Muscle of arm (tissue), 12 donors: ENCODE results near the gene ZBTB7B. TPM values are rescaled to one million over a fixed set of nuclear protein-coding genes. Genes with fewer than 3 reads are reported as not detected.
A peak's percentile ranks its signal among the peaks of the same experiment; 100 is the strongest.

ENCODE experiments used
- DNase-seq: peaks from one replicate; pipeline ENCODE4 v3.0.0-alpha.2; 2013
- polyA plus RNA-seq, 12 donors: library from polyadenylated mRNA; unstranded; fragments of 120-200 nt; gene quantifications; one replicate each; pipeline ENCODE4 v1.2.1, GENCODE V29; 2013; ENCODE audit not compliant: insufficient read length in 12 of 12

Gene ZBTB7B
- polyA plus RNA-seq, 12 donors: 3.9 to 32.4 (median 8.5) TPM; not detected in 1

GRCh38 chr1:155053531-155054105 lies 51.0 kb downstream of the ZBTB7B start:
- no peak for DNase-seq

- no peak for DNase-seq
Observed at GRCh38 chr1:155057104-155057503, 54.5 kb downstream of the ZBTB7B start.

DNA sequence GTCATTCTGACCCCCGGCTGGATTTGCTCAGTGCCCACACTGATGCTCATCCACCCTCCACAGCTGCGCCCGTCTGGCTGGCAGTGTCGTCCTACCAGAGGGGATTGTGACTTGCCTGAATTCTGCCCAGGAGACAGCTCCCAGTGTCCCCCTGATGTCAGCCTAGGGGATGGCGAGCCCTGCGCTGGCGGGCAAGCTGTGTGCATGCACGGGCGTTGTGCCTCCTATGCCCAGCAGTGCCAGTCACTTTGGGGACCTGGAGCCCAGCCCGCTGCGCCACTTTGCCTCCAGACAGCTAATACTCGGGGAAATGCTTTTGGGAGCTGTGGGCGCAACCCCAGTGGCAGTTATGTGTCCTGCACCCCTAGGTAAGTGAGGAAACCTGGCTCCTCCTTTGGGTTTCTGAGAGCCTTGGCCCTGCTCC lies 55.2 kb downstream of the ZBTB7B start:
- DNase-seq: no peak

- DNase-seq: no peak
Observed at GRCh38 chr1:155060736-155061135, 58.1 kb downstream of the ZBTB7B start.

- DNase-seq: peak; percentile 88
Observed at GRCh38 chr1:155061381-155062150, 59.0 kb downstream of the ZBTB7B start.

DNA sequence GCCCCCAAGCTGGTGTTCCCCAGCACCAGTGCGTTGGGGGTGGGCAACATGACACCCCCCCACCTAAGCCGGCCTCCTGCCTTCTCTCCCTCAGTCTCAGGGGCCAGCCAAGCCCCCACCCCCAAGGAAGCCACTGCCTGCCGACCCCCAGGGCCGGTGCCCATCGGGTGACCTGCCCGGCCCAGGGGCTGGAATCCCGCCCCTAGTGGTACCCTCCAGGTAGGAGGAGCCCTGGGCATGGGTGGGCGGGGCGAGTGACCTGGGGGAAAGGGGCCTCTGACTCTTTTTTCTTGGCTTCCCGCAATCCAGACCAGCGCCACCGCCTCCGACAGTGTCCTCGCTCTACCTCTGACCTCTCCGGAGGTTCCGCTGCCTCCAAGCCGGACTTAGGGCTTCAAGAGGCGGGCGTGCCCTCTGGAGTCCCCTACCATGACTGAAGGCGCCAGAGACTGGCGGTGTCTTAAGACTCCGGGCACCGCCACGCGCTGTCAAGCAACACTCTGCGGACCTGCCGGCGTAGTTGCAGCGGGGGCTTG lies 59.6 kb downstream of the ZBTB7B start:
- no peak for DNase-seq

GRCh38 chr1:155062702-155063411 lies 60.3 kb downstream of the ZBTB7B start:
- no peak for DNase-seq

GRCh38 chr1:155063550-155064110 lies 61.0 kb downstream of the ZBTB7B start, which contains the start of gene EFNA4:
EFNA4 (plus strand) TSS chr1:155063740; CDS start chr1:155063824, 84 bp downstream.
- DNase-seq: peak; percentile 92

- no peak for DNase-seq
Observed at GRCh38 chr1:155064111-155064831, 61.7 kb downstream of the ZBTB7B start.

- no peak for DNase-seq
Observed at GRCh38 chr1:155064832-155065429, 62.3 kb downstream of the ZBTB7B start.

GRCh38 chr1:155066777-155067176 lies 64.2 kb downstream of the ZBTB7B start:
- no peak for DNase-seq

Other genes starting within 250 kb of the ZBTB7B start
- gene KCNN3, start 132.5 kb upstream of the ZBTB7B start, polyA plus RNA-seq: 10 to 100 TPM in 5 of 12 donors, 1 to 10 TPM in 6, not detected in 1; 5.8 to 12.8 (median 9.5) TPM
- 10 to 100 TPM in 11 of 12 donors, not detected in 1; 20.1 to 28.8 (median 26.1) TPM for gene PMVK, start 66.1 kb upstream of the ZBTB7B start, polyA plus RNA-seq
- 100 to 1,000 TPM in 8 of 12 donors, 10 to 100 TPM in 3, not detected in 1; 74.1 to 186 (median 153) TPM for gene PBXIP1, start 46.7 kb upstream of the ZBTB7B start, polyA plus RNA-seq
- 10 to 100 TPM in 11 of 12 donors, not detected in 1; 21.7 to 39.5 (median 28.7) TPM for gene PYGO2, start 41.0 kb upstream of the ZBTB7B start, polyA plus RNA-seq
- gene SHC1, start 32.1 kb upstream of the ZBTB7B start, polyA plus RNA-seq: 100 to 1,000 TPM in 1 of 12 donors, 10 to 100 TPM in 10, not detected in 1; 66.6 to 136 (median 92.4) TPM
- 10 to 100 TPM in 11 of 12 donors, not detected in 1; 44.1 to 77.4 (median 65.4) TPM for gene CKS1B, start 28.1 kb upstream of the ZBTB7B start, polyA plus RNA-seq
- gene FLAD1, start 19.5 kb upstream of the ZBTB7B start, polyA plus RNA-seq: 10 to 100 TPM in 11 of 12 donors, not detected in 1; 13.1 to 23.6 (median 19.7) TPM
- gene LENEP, start 9.2 kb upstream of the ZBTB7B start, polyA plus RNA-seq: under 1 TPM in 1 of 12 donors, not detected in 11; 0.49 TPM
- 1 to 10 TPM in 3 of 12 donors, under 1 TPM in 7, not detected in 2; 0.34 to 1.6 (median 0.57) TPM for gene DCST2, start 31.0 kb downstream of the ZBTB7B start, polyA plus RNA-seq
- under 1 TPM in 8 of 12 donors, not detected in 4; 0.16 to 0.29 (median 0.24) TPM for gene DCST1, start 31.0 kb downstream of the ZBTB7B start, polyA plus RNA-seq
- gene ADAM15, start 48.5 kb downstream of the ZBTB7B start, polyA plus RNA-seq: 100 to 1,000 TPM in 1 of 12 donors, 10 to 100 TPM in 10, not detected in 1; 47.2 to 143 (median 56.3) TPM
- 10 to 100 TPM in 3 of 12 donors, 1 to 10 TPM in 8, not detected in 1; 4.7 to 12.1 (median 6.5) TPM for gene EFNA4, start 60.9 kb downstream of the ZBTB7B start, polyA plus RNA-seq
- 10 to 100 TPM in 1 of 12 donors, 1 to 10 TPM in 9, not detected in 2; 1.3 to 11.7 (median 2.1) TPM for gene EFNA3, start 76.0 kb downstream of the ZBTB7B start, polyA plus RNA-seq
- gene EFNA1, start 125.1 kb downstream of the ZBTB7B start, polyA plus RNA-seq: 10 to 100 TPM in 11 of 12 donors, not detected in 1; 19.3 to 35.9 (median 23.3) TPM
- 10 to 100 TPM in 11 of 12 donors, not detected in 1; 18.5 to 27.5 (median 23.4) TPM for gene SLC50A1, start 133.1 kb downstream of the ZBTB7B start, polyA plus RNA-seq
- gene DPM3, start 137.7 kb downstream of the ZBTB7B start, polyA plus RNA-seq: 10 to 100 TPM in 10 of 12 donors, not detected in 2; 13.2 to 24.3 (median 17.5) TPM
- 100 to 1,000 TPM in 5 of 12 donors, 10 to 100 TPM in 6, not detected in 1; 59.2 to 147 (median 99.7) TPM for gene KRTCAP2, start 170.5 kb downstream of the ZBTB7B start, polyA plus RNA-seq
- gene TRIM46, start 171.0 kb downstream of the ZBTB7B start, polyA plus RNA-seq: 1 to 10 TPM in 2 of 12 donors, under 1 TPM in 9, not detected in 1; 0.35 to 5.8 (median 0.56) TPM
- gene THBS3, start 205.1 kb downstream of the ZBTB7B start, polyA plus RNA-seq: 10 to 100 TPM in 11 of 12 donors, not detected in 1; 44.8 to 81.2 (median 63.4) TPM
- gene MTX1, start 205.9 kb downstream of the ZBTB7B start, polyA plus RNA-seq: 10 to 100 TPM in 11 of 12 donors, not detected in 1; 12.7 to 23.0 (median 19.0) TPM